Central memory CD4-positive, alpha-beta T cell (primary cell): ENCODE data around the gene ANKRD34B.

Experiments used
- DNase-seq: peaks from one replicate; pipeline ENCODE4 v3.0.0; 2022

ANKRD34B gene

DNA sequence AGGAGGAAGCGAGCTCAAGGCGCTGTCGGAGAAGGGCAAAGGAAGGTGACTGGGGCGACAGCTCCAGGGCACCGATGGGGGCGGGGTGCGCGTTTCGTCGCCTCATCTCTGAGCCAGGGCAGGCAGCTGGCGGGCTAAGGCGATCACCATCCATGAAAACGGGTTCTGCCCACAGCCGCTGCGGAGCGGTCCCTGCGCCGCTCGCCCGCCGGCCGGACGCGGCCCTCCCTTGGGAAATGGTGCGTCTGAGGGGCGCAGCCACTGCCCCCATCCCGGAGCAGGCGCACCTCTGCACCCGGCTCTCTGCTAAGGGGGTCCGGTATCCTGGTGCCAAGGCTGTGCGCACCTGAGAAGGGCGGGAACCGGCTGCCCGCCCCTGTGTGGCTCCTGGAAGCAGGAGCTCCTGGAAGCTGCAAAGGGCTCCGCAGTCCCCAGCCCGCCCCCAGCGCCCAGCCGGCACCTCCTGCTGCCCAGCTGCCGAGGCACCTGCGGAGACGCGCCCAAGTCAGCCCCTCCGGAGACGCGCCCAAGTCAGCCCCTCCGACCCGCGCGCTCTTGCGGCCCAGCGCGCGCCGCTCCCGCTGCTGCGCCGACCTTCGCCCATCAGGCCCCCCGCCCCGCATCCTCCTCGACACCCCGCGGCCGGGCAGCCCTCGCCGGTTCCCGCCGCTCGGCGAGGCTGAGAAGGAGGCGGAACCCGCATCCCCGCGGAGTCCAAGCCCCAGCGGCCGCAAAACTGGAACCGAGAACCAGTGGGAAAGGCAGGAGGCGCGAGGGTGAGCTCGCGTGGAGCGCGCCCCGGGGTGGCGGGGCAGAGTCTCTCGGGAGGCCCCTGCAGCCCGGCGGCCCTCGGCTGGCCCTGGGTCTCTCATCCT lies 757 bp downstream of the ANKRD34B start:
- DNase-seq = no peak

DNA sequence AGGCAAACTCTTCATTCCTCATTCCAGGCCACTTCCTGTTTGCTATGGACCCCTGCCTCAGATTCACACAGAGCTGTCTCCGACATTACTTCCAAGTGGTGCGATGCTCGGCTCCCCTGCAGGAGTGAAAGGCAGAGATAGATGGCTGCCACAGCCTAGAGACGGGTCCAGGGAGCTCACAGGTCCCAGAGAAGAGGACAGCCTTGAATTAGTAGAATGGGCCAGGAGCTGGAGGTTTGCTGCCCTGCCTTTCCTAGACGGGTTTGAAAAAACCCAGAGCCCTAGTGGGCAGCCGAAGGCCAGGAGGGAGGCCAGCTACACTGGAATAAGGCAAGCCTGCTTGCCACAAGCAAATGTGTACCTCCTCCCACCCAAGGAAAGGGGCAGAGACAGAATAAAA lies 1.8 kb downstream of the ANKRD34B start:
- no peak for DNase-seq

DNA sequence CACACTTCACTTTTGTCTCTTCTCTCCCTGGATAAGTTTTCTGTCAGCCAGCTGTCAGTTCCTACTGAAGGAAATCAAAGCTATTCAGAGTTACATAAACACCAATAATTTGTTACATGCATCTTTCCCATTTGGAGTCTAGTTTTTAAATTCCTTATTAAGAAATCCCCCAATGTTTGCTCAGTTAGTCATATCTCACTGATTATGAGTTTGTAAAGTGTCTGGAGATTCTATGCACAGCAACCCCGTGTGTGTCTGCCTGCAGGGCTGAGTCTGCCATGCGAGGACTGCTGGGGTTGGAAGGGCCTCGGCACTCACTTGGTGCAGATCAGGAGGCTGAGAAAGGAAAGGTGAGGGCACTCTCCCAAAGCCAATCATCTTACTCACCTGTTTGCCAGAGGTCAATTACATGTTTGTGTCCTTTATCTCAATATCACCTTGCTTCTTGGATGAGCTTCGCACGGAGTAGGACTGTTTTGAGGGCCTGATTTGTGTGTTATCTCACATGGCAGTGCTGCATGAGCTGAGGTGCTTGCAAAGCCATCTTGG lies 3.3 kb downstream of the ANKRD34B start:
- DNase-seq = no peak

DNA sequence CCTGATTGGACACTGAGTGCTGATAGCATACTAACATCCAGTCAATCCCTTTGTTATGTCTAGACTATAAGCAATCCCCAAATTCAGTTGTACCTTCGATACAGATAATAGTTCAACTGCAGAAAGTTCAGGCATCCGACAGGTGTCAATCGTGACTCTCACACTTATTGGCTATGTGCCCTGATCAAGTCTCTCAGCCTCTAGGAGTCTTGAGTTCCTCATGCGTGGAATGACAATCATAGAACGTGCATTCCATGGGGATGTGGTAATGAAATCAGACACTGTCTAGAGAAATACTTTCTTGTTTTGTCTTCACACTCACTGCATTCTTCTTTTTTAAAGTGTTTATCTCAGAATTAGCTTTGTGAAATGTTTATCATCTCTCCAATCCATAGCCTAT lies 4.8 kb downstream of the ANKRD34B start:
- DNase-seq = no peak

DNA sequence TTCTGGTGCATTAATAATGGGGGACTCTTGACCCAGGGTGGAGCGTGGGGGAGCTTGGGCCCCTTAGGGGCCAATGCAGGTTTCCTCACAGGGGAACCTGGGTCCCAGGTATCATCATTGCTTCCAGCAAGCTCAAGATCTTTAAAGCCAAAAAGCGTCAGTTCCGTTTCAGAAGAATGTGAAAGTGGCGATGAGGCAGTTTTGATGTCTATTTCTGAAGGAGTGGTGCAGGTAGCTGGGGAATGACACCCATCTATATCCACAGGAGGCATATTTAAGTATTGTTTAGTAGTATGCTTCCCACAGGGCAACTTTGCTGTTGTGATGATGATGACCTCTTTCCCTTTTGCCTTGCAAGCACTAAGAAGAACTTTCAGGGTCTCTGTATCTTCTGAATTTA lies 10.8 kb downstream of the ANKRD34B start:
- DNase-seq = no peak

DNA sequence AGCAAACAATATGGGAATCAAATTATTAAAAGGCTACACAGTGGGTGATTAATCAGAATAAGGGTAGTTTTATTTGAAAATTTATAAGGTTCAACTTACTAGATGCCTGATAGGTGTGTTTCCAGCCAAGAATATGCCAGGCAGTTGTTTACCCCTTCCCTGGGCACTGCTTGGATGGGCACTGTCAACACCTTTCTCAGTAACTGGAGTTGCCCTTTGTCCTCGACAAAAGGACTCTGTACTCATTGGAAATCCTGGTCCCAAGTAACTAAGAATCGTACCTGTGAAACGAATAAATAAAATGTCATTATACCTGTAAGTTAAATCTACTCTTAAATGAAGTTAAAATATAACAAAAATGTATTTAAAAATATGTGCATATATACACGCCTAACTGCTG lies 15.0 kb downstream of the ANKRD34B start:
- no peak for DNase-seq

DNA sequence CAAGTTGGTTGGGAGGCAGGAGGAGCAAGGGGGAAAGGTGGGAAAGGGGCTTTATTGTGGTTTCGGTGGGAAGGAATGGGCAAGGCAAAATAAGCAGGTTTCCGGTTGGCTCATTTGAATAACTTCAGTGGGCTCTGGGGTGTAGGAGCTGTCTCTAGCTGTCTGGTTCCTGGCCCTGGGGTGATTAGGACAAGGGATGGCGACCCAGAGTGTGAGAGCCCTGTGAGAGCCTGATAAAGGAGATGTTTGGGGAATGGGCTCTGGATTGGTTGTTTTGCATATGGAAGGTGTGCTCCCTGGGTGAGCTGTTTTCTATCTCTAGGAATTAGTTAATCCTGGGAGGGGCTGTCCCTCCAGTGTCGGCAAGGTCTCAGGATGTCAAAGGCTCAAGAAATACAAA lies 15.4 kb downstream of the ANKRD34B start:
- no peak for DNase-seq

DNA sequence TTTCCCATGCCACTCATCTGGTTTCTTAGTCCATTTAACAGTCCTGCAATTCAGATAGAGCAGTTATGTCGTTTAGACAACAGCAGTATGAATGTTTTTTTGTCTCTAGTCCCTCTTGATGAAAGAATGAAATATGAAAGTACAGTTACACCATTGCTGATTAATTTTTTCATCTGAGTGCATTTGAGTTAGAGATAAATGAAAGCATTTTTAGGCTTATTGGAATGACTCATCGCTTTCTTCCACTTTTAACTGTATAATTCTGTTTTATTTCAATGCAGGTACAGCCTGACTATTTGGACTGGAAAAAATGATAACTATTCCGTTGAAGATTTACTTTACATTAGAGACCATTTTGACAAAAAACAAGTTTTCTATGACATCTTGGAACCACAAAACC lies 28.7 kb downstream of the ANKRD34B start:
- no peak for DNase-seq

DNA sequence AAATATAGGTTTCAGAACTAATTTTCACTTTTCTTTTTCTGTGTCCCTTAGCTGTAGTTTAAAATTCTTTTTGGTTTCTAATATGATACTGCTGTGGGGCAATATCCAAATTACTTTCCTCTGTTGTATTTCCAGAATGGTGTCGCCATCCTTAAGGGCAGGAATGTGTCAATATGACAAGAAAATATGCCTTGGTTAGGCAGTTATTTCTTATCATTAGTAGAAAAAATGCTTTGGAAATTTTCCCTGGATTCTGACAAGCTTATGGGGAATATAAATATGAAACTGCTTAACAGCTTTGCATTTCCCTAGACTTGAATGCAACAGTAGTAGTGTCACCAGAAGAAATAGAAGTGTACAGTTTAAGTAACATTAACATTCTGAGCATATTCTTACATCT lies 29.4 kb downstream of the ANKRD34B start:
- no peak for DNase-seq

DNA sequence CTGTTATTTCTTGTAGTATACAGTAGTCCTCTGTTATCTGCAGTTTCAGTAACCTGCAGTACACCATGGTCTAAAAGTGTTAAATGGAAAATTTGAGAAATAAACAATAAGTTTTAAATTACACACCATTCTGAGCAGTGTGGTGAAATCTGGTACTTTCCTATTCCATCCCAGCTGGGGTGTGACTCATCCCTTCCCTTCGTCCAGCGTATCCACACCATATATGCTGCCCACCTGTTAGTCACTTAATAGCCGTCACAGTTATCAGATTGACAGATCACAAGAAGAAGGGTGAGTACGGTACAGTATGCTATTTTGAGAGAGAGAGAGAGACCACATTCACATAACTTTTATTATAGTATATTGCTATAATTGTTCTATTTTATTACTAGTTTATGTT lies 53.3 kb downstream of the ANKRD34B start:
- DNase-seq = no peak

DNA sequence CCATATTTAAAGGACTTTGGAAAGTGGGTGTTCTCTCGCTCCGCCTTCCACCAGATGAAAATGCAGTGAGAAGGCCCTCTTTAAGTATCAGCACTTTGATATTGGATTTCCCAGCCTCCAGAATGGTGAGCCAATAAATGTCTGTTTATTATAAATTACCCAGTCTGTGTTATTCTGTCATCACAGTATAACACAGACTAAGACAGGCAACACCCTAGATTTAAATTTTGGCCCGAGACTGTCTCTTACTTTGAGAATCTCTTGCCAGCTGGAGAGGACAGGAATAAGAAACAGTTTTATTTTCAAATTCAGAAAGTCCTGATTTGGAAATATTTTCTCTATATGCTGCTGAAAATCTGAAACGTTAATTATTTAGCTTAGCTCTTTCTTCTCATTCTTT lies 60.7 kb downstream of the ANKRD34B start:
- no peak for DNase-seq

DNA sequence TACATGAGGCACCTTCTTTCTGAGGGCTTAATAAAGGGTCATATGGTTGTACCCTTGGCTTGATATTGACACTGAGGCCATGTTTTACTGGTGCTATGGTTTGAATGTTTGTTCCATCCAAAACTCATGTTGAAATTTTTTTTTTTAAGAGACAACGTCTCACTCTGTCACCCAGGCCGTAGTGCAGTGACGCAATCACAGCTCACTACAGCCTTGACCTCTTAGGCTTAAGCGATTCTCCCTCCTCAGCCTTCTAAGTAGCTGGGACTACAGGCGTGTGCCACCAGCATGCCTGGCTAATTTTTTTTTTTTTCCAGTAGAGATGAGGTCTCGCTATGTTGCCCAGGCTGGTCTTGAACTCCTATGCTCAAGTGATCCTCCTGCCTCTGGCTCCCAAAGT lies 61.2 kb downstream of the ANKRD34B start:
- no peak for DNase-seq

DNA sequence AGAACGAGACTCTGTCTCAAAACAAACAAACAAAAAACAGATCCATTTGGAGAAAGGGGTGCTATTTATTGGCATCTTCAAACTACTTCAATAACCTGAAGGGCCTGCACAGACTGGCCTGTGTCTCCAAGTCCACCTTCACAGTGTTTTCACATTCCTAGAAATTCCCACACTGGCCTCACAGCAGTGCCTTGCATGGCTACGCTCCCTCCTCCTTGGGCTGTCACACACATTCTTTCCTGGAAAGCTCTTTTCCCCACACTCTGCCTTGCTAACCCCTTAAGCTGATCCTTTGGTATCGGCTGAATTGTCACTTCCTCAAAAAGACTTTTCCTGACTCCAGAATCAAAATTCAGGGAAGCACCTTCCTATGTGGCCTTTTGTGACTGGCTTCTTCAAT lies 62.4 kb downstream of the ANKRD34B start:
- DNase-seq = no peak
